DMS79 treated with DMSO at 0.1 percent for 48 hours (cell line): ENCODE data around the gene MED7.
"Not testable (repeated sequence)": the region's sequence is repeated elsewhere in the genome, so short reads cannot be mapped to it uniquely, and the experiment has no call there.

Experiments used
- DNase-seq: peaks from one replicate; lab custom pipeline; 2025; lab: John Stamatoyannopoulos, UW

The MED7 gene

GRCh38 chr5:157142317-157143126, at the start of gene MED7:
Gene MED7, minus strand, starts transcription at chr5:157142865. Its CDS starts 3,434 bp downstream, at chr5:157139431.
- peak; percentile 93 for DNase-seq

GRCh38 chr5:157189223-157189622, 46.6 kb upstream of the MED7 start:
- DNase-seq, result no peak

GRCh38 chr5:157188270-157188669, 45.6 kb upstream of the MED7 start:
- DNase-seq, result no peak

GRCh38 chr5:157187046-157187754, 44.5 kb upstream of the MED7 start:
- no peak for DNase-seq

GRCh38 chr5:157186309-157187045, 43.8 kb upstream of the MED7 start:
- DNase-seq, result no peak

GRCh38 chr5:157185122-157185521, 42.5 kb upstream of the MED7 start:
- not testable (repeated sequence) for DNase-seq

- no peak for DNase-seq
These were observed 41.5 kb upstream of the MED7 start for GRCh38 chr5:157184117-157184670.

- DNase-seq, result no peak
These were observed 39.6 kb upstream of the MED7 start for GRCh38 chr5:157182143-157182757.

GRCh38 chr5:157180374-157181264, 38.0 kb upstream of the MED7 start, which contains the start of gene ITK:
Gene ITK, plus strand, starts transcription at chr5:157180840. Its CDS starts 138 bp downstream, at chr5:157180978.
- no peak for DNase-seq

- DNase-seq, result no peak
These were observed 36.3 kb upstream of the MED7 start for GRCh38 chr5:157178966-157179365.

GRCh38 chr5:157177953-157178352, 35.3 kb upstream of the MED7 start:
- DNase-seq, result no peak

GRCh38 chr5:157175071-157175612, 32.5 kb upstream of the MED7 start:
- no peak for DNase-seq

- no peak for DNase-seq
These were observed 29.7 kb upstream of the MED7 start for GRCh38 chr5:157172403-157172802.

- no peak for DNase-seq
These were observed 25.6 kb upstream of the MED7 start for GRCh38 chr5:157168286-157168685.

GRCh38 chr5:157167214-157167621, 24.6 kb upstream of the MED7 start:
- DNase-seq, result no peak

- no peak for DNase-seq
These were observed 23.8 kb upstream of the MED7 start, which contains the start of gene GARIN3 for GRCh38 chr5:157166214-157167213. Gene GARIN3, minus strand, starts transcription at chr5:157166264. Its CDS starts 96 bp downstream, at chr5:157166168.

GRCh38 chr5:157165668-157166067, 23.0 kb upstream of the MED7 start:
- DNase-seq, result no peak

- no peak for DNase-seq
These were observed 22.6 kb upstream of the MED7 start for GRCh38 chr5:157165261-157165660.

- DNase-seq, result no peak
These were observed 21.9 kb upstream of the MED7 start for GRCh38 chr5:157164521-157164920.
